HG02885 (cell line): ENCODE measurements around the gene KDM4B.

ENCODE experiments used
- ATAC-seq: cut with Tn5 transposase; IDR thresholded peaks from one replicate; pipeline ENCODE4 v1.9.1; 2021; ENCODE audit warnings: mild to moderate bottlenecking; ENCODE audit not compliant: unreplicated experiment, poor library complexity

The KDM4B gene

GRCh38 chr19:5143471-5144411 is 174.8 kb downstream of the KDM4B start:
- no peak for ATAC-seq

DNA sequence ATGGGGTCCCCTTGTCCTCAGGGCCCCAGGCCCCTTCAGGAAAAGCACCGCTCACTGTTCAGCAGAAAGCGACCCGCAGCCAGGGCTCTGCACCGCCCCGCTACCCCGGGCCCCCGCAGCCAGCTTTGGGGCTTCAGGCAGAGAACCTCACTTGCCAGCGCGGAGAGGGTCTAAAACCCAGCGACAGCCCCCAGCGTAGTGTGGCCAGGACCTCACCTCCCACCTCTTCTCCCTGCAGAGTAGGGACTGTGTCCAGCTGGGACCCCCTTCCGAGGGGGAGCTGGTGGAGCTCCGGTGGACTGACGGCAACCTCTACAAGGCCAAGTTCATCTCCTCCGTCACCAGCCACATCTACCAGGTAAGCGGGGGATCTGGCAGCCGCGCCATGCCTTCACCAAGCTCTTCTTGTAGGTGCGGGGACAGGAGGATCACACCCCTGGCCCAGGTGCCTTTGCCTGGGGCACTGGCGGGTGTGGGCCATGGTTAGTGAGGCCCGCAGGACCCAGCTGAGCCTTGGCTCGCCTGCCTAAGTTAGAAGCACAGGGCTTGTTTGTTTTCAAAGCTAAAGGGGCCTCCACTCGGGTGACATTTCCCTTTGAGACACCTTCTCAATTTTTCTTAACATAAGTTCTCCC is 175.7 kb downstream of the KDM4B start:
- ATAC-seq = no peak

- ATAC-seq = no peak
Measured at GRCh38 chr19:5145521-5146511, 176.9 kb downstream of the KDM4B start.

DNA sequence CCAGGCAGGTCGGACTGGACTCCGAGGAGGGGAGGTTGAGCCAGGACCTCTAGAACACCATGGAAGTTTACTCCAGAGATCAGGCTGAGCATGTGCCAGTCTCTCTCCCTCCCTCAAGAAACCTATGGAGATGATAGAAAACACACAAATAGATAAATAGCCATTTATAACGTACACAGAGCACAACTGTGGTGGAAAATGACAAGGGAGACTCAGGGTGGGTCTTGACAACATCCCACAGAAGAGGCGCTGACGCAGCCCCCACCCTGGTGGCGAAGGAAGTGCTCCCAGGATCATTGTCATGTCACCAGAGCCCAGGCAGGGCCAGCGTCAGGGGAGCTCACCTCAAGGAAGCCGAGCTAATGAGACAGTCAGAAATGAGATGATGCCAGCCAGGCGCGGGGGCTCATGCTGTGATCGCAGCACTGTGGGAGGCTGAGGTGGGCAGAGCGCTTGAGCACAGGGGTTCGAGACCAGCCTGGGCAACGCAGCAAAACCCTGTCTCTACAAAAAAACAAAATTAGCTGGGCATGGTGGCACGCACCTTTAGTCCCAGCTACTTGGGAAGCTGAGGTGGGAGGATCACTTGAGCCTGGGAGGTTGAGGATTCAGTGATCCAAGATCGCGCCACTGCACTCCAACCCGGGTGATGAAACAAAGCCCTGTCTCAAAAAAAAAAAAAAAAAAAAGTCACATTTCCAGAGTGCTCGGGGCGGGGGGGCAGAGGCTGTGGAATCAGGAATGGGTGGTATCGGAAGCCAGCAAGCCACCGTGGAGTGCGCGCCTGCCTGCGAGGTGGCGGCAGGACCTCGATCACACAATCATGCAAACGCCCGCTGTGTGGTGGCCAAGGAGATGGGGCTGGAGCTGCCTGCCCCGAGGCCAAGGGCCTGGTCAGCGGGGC is 178.4 kb downstream of the KDM4B start:
- no peak for ATAC-seq

- no peak for ATAC-seq
Measured at GRCh38 chr19:5147978-5148793, 179.3 kb downstream of the KDM4B start.

DNA sequence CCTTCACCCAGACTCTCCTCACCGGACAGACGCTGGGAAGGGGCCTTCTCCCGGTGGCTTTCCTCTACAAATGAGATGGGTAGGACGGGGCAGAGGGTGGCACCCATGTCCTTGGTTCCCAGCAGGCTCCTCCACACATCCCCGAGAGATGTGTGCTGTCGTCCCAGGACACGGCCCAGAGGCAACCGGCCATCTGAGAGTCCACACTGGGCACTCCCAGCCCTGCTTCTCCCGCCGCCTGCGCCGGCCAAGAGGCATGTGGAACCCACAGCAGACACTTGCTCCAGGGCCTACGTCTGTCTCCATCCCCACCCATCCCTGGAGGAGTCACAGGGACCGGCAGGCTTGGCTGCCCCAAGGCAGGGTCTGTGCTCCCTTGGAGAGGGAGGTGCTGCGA is 179.9 kb downstream of the KDM4B start:
- no peak for ATAC-seq

- ATAC-seq = no peak
Measured at GRCh38 chr19:5149508-5149907, 180.6 kb downstream of the KDM4B start.

DNA sequence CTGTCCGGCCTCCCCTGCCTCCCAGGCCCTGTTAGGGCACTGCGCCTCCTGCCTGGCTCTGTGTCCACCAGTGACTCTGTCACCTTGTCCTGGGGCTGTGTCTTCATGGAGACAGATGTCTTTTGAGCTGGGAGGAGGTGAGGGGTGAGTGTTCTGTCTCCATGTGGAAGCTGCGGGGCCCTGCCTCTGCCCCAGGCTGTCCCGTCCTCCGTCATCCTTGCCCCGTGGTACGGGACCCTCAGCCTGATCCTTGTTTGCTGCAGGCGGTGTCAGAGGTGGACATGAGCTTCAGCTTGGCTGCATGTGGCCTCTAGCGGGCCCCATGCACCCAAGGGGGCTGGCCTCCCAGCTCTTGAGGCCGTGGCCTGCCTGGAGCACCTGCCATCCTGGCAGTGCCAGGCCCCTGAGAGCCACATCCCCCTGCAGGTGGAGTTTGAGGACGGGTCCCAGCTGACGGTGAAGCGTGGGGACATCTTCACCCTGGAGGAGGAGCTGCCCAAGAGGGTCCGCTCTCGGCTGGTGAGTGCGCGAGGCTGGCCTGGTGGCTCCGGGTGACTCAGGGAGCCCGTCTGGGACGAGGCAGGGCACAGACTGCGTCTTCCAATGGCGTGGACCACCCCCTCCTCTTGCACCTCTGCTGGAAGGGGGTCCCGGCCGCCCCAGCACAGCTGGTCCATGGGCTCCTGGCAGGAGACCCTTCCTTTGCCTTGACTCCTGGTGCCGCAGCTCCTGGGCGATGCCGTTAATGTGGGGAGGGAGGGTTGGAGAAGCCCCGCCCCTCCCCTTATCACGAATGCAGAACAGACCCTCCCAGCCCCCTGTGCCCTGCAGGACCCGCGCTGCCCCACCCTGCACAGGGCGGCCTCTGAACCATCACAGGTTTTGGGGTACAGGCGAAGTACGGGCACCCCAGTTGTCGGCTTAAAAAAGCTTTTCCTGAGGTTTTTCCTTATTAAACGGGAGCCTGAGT is 181.3 kb downstream of the KDM4B start:
- no peak for ATAC-seq

DNA sequence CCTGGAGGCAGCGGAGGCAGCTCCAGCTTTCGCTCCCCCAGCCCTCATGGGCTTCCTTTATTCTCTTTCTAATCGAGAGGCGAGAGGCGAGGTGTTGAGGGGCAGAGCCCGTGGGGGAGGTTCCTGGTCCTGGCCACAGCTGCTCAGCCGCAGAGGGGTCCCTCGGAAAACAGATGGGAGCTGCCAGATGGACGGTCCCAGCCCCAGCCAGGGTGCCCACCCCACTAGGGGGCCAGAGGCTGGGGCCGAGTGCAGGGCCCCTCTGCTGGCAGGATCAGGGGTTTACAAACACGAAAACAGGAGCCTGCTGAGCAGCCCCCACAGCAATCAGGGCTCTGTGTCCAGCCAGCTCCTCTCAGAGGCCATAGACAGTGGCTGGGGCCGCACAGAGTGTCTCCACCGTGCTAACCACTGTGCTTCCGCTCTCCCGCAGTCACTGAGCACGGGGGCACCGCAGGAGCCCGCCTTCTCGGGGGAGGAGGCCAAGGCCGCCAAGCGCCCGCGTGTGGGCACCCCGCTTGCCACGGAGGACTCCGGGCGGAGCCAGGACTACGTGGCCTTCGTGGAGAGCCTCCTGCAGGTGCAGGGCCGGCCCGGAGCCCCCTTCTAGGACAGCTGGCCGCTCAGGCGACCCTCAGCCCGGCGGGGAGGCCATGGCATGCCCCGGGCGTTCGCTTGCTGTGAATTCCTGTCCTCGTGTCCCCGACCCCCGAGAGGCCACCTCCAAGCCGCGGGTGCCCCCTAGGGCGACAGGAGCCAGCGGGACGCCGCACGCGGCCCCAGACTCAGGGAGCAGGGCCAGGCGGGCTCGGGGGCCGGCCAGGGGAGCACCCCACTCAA is 182.2 kb downstream of the KDM4B start:
- no peak for ATAC-seq

GRCh38 chr19:5152013-5152763 is 183.3 kb downstream of the KDM4B start:
- ATAC-seq = no peak

DNA sequence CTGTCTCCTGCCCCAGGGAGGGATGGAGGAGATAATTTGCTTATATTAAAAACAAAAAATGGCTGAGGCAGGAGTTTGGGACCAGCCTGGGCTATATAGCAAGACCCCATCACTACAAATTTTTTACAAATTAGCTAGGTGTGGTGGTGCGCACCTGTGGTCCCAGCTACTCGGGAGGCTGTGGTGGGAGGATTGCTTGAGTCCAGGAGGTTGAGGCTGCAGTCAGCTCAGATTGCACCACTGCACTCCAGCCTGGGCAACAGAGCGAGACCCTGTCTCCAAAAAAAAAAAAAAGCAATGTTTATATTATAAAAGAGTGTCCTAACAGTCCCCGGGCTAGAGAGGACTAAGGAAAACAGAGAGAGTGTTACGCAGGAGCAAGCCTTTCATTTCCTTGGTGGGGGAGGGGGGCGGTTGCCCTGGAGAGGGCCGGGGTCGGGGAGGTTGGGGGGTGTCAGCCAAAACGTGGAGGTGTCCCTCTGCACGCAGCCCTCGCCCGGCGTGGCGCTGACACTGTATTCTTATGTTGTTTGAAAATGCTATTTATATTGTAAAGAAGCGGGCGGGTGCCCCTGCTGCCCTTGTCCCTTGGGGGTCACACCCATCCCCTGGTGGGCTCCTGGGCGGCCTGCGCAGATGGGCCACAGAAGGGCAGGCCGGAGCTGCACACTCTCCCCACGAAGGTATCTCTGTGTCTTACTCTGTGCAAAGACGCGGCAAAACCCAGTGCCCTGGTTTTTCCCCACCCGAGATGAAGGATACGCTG is 184.0 kb downstream of the KDM4B start:
- no peak for ATAC-seq

DNA sequence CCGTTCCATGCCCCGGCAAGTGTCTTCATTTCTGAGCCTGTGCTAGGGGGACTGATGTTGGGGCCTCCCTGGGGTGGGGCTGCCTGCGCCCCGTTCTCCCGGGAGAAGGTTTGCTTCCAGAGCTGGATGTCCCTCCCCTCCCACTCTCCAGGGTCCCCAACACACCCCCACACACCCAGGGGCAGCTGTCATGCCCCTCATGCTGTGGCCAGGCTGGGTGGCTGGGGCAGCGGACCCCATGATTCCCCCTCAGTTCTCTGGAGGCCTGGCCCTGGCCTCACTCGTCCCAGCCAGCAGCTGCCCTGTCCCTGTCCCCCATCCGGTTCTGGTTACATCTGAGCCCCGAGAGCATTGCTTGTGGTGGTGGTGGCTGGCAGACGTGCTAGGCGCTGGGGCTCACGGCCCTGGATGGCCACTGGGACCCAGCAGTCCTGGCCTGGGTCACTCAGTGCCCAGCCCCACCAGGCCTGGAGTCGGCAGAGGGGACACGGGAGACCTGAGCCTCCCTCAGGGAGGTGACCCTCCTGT is 184.8 kb downstream of the KDM4B start:
- no peak for ATAC-seq

- no peak for ATAC-seq
Measured at GRCh38 chr19:5154129-5154798, 185.4 kb downstream of the KDM4B start.

GRCh38 chr19:5154799-5155426 is 186.0 kb downstream of the KDM4B start:
- no peak for ATAC-seq
